NCI-H2196 treated with DMSO at 0.1 percent for 48 hours (cell line): Measurements from ENCODE around the gene UBASH3B.

Experiments
- DNase-seq: peaks from one replicate; lab custom pipeline; 2025; ENCODE audit not compliant: unreplicated experiment; lab: John Stamatoyannopoulos, UW

Gene UBASH3B

GRCh38 chr11:122707111-122707510 is 51.6 kb downstream of the UBASH3B start:
- DNase-seq, result no peak

- no peak for DNase-seq
Observed at GRCh38 chr11:122707901-122708300, 52.4 kb downstream of the UBASH3B start.

GRCh38 chr11:122709039-122709760 is 53.7 kb downstream of the UBASH3B start:
- no peak for DNase-seq

GRCh38 chr11:122711362-122711761 is 55.8 kb downstream of the UBASH3B start:
- DNase-seq, result no peak

- no peak for DNase-seq
Observed at GRCh38 chr11:122711831-122712381, 56.4 kb downstream of the UBASH3B start.

GRCh38 chr11:122714004-122714403 is 58.5 kb downstream of the UBASH3B start:
- no peak for DNase-seq

GRCh38 chr11:122714484-122714883 is 59.0 kb downstream of the UBASH3B start:
- no peak for DNase-seq

GRCh38 chr11:122715548-122716440 is 60.3 kb downstream of the UBASH3B start:
- DNase-seq, result no peak

GRCh38 chr11:122717264-122717867 is 61.8 kb downstream of the UBASH3B start:
- DNase-seq, result no peak

- DNase-seq, result no peak
Observed at GRCh38 chr11:122720107-122720881, 64.8 kb downstream of the UBASH3B start.

GRCh38 chr11:122721201-122721963 is 65.9 kb downstream of the UBASH3B start:
- no peak for DNase-seq

- no peak for DNase-seq
Observed at GRCh38 chr11:122721964-122722266, 66.4 kb downstream of the UBASH3B start.

- DNase-seq, result no peak
Observed at GRCh38 chr11:122723106-122723505, 67.6 kb downstream of the UBASH3B start.

- no peak for DNase-seq
Observed at GRCh38 chr11:122723576-122723975, 68.1 kb downstream of the UBASH3B start.

- no peak for DNase-seq
Observed at GRCh38 chr11:122724520-122724919, 69.0 kb downstream of the UBASH3B start.

GRCh38 chr11:122726028-122726427 is 70.5 kb downstream of the UBASH3B start:
- no peak for DNase-seq

GRCh38 chr11:122727101-122727929 is 71.8 kb downstream of the UBASH3B start:
- no peak for DNase-seq

- DNase-seq, result no peak
Observed at GRCh38 chr11:122728561-122728960, 73.0 kb downstream of the UBASH3B start.

GRCh38 chr11:122729139-122729538 is 73.6 kb downstream of the UBASH3B start:
- no peak for DNase-seq
